Activated CD8-positive, alpha-beta T cell treated with anti-CD3 and anti-CD28 coated beads, Interleukin-2, amount 10 ng/mL, durations not matched to agents 7 days and 5 days (primary cell): ENCODE results near the gene SLC51B. TPM values are rescaled to one million over a fixed set of nuclear protein-coding genes. Genes with fewer than 3 reads are reported as not detected.

Experiments used
- total RNA-seq, 2 experiments: library from RNA; stranded (reverse); gene quantifications; one replicate each; pipeline ENCODE4 v1.2.3, GENCODE V29; 2021

Gene SLC51B
- total RNA-seq, 2 experiments from 2014 or later: not detected

Other genes starting within 250 kb of the SLC51B start
- gene PIF1, start 219.7 kb upstream of the SLC51B start, total RNA-seq: 10 to 100 TPM; 69.1 to 71.1 TPM
- gene PLEKHO2, start 203.5 kb upstream of the SLC51B start, total RNA-seq: 10 to 100 TPM; 25.8 to 26.4 TPM
- 1 to 10 TPM; 9.1 to 9.5 TPM for gene ANKDD1A, start 133.5 kb upstream of the SLC51B start, total RNA-seq
- 10 to 100 TPM; 53.8 to 55.1 TPM for gene SPG21, start 55.5 kb upstream of the SLC51B start, total RNA-seq
- 10 to 100 TPM; 16.2 to 19.3 TPM for gene MTFMT, start 15.7 kb upstream of the SLC51B start, total RNA-seq
- not detected for gene RASL12, start 22.6 kb downstream of the SLC51B start, total RNA-seq
- gene KBTBD13, start 31.4 kb downstream of the SLC51B start, total RNA-seq: not detected
- 1 to 10 TPM; 3.5 to 4.2 TPM for gene UBAP1L, start 69.8 kb downstream of the SLC51B start, total RNA-seq
- 10 to 100 TPM; 31.5 to 34.9 TPM for gene PDCD7, start 88.4 kb downstream of the SLC51B start, total RNA-seq
- gene CLPX, start 140.0 kb downstream of the SLC51B start, total RNA-seq: 10 to 100 TPM; 40.5 to 42.9 TPM
- gene CILP, start 166.1 kb downstream of the SLC51B start, total RNA-seq: under 1 TPM; 0.05 to 0.08 TPM
- gene PARP16, start 241.5 kb downstream of the SLC51B start, total RNA-seq: 10 to 100 TPM; 17.0 to 19.3 TPM